HG03196 (cell line): ENCODE measurements around the gene TMC3.
"Not testable (repeated sequence)": the region's sequence is repeated elsewhere in the genome, so short reads cannot be mapped to it uniquely, and the experiment has no call there.

ENCODE experiments used
- ATAC-seq: cut with Tn5 transposase; IDR thresholded peaks from one replicate; pipeline ENCODE4 v1.9.1; 2021; ENCODE audit not compliant: unreplicated experiment

TMC3 gene

GRCh38 chr15:81347910-81348309, 26.1 kb downstream of the TMC3 start:
- no peak for ATAC-seq

- ATAC-seq, result no peak
Measured at GRCh38 chr15:81346611-81347010, 27.4 kb downstream of the TMC3 start.

GRCh38 chr15:81343371-81343770, 30.6 kb downstream of the TMC3 start:
- ATAC-seq, result no peak

- no peak for ATAC-seq
Measured at GRCh38 chr15:81341351-81341750, 32.7 kb downstream of the TMC3 start.

GRCh38 chr15:81339851-81340250, 34.2 kb downstream of the TMC3 start:
- ATAC-seq, result no peak

GRCh38 chr15:81339321-81339720, 34.7 kb downstream of the TMC3 start:
- ATAC-seq, result no peak

DNA sequence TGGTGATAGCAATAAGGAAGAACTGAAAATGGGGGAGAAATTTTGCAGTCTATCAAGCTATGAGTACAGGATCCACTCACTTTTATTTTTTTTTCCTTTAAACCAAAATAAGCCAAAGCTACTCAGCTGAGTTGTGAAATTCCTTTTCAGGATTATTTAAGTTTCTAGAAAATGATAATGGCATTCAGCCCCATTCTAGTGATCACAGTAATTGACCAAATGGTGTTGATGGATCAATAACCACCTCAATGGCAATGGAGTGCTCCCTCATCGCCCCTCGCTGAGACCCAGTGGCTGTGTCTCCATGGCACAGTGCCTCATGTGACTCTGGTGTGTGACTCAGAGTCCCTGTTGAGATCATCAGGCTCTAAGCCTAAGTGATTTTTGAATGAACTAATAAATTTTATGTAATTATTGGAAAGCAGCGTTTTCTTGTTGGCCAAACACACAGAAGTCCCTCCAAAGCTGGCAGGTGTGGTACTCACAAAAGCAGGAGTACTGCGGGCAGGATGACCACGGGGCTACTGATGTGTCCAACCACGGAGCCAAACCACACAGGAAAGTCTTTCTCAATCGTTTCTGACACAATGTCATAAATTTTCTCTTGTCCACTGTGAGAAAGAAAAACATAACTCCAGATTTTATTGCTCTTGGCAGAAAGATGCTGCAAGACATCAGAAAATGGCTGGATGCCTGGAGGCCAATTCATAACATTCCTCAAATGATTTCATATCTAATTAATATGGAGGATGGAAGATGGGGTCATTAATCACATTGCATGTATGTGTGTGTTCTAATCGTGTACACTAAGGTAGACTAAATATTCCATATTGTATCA, 35.6 kb downstream of the TMC3 start:
- no peak for ATAC-seq

GRCh38 chr15:81337713-81338157, 36.3 kb downstream of the TMC3 start:
- no peak for ATAC-seq

DNA sequence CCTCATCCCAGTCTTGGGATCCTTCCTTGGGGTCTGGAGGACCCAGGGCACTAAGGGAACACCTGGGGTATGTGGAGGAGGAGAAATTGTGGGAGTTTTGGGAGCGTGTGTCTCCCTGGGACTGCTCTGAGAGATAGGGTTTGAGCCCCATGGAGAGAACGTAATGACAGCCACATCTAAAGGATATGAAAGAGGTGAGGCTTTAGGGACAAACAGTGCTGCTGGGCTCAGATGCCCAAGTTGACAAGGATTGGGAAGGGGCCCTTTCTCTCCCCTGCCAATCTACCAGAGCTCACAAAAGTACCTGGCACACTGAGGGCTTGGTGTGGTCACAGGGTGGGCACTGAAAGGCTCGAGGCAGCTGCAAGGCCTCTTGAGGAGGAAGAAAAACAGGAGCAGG, 36.8 kb downstream of the TMC3 start:
- ATAC-seq, result no peak

- ATAC-seq, result no peak
Measured at GRCh38 chr15:81336568-81336967, 37.4 kb downstream of the TMC3 start.

DNA sequence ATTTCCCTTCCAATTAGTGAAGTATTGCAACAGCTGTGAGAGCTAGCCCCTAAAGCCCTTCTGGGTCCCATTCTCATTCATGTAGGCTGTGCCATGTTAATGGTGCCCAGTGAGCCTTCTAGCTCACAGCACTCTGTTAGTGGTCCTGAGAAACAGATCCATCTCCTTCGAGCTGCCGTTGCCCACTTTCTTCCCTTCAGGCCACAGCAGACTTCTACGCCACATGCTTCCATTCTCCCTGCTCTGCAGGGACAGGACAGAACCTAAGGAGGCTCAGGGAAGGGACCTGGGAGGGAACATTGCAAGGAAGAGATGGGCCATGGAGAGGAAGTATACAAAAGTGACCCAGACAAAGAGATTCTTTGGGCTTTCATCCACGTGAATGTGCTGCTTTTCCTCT, 38.4 kb downstream of the TMC3 start:
- no peak for ATAC-seq

GRCh38 chr15:81334768-81335435, 39.1 kb downstream of the TMC3 start:
- no peak for ATAC-seq

- ATAC-seq, result no peak
Measured at GRCh38 chr15:81333363-81333762, 40.6 kb downstream of the TMC3 start.

DNA sequence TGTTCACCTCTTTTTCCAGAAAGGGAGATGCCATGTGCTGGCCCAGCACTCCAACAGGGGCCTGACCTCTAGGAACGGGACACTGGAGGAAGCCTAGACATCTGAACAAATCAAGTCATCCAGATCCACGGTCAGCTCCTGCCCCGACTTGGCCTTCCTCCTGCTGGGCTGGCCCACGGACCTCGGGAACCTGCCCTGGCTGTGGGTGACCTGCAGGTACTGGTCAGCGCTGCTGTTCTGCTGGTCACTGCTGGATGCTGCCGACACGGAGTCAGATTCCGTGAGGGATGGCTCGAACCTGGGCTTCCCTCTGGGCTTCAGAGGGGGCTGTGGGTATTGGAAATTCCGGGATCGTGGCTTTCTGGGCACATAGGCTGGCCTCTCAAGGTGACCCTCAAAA, 41.7 kb downstream of the TMC3 start:
- ATAC-seq, result no peak

DNA sequence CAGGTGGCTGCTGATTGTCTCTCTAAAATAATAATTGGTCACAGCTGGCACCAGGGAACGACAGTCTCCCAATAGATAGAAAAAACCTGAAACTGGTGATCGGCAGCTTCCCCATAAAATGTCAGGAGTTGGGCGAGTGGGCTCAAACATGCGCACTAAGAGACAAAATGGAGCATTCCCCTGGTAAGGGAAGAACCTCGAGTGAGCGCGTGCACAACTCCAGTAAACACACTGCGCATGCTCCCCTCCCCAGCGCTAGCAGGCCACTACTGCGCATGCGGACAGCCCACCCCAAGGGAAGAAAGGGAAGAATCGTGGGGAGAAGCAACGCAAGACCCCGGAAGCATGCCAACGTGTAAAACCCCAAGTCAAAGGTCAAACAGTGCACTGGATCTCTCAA, 42.4 kb downstream of the TMC3 start:
- no peak for ATAC-seq

DNA sequence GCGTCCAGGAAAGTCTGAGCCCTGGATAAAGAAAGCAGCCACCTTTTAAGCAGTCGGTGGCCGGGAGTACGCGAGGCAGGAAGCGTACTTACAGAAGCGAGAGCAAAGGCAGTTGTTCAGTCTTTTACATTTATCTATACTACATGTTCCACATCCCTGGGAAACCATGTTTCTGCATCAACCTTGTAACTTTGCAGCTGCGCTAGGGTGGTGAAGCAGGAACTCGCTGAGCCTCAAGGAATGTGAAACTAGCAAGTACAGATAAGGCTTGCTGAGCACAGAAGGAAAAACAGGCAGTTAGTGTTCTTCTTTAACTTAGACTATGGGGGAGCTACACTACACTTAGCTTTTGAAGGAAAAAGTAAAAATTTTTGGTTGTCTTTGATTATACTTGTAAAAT, 42.9 kb downstream of the TMC3 start:
- ATAC-seq, result not testable (repeated sequence)

DNA sequence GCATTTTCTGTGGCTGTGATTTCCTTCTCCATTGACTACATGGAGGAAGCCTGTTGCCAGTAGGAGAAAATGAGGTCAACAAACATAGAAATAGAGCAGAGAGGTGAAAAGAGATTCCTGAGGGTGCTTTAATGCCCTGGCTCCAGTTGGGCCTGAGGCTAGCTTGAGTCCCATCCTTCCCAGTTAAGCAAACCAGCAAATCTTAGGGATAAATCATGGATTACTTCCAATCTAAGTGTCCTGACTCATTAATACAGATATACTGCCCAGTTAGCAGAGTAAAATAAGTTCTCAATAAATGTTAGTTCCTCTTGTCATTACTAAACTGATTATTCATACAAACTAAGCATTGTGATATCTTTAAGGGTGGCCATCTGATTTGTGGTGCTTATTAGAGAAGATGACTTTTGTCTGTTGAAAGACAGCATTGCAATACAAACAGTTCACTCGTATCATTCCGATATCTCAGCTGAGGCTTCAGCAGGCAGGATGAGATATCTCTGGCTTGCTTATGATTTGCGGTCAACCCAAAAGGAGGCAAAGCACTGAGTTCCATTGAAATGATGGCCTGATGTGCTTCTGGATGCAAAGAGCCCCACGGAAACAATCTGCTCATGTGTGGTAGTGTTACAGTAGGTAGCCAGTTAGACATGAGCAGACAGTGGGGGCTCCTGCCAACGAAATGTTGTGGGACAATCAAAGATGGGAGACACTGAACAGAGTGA, 43.5 kb downstream of the TMC3 start:
- ATAC-seq, result no peak

GRCh38 chr15:81329446-81329845, 44.6 kb downstream of the TMC3 start:
- no peak for ATAC-seq

DNA sequence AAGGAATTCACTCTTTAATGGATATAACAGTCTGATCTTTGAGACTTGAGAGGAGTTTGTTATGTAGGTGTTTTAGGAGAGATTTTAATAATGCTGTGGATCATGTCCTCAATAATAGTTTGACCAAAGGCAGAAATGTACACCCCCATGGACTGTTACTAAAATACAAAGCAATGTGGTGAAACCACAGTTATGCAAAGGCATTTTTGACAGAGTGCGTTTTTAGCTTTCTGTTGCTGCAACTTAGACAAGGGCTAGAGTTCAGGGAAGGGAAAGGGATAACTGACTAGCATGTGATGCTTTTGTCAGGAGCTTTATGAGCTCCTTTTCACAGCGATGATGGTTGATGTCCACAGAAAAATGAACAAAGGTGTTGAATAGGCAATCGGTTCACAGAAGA, 46.5 kb downstream of the TMC3 start:
- no peak for ATAC-seq

DNA sequence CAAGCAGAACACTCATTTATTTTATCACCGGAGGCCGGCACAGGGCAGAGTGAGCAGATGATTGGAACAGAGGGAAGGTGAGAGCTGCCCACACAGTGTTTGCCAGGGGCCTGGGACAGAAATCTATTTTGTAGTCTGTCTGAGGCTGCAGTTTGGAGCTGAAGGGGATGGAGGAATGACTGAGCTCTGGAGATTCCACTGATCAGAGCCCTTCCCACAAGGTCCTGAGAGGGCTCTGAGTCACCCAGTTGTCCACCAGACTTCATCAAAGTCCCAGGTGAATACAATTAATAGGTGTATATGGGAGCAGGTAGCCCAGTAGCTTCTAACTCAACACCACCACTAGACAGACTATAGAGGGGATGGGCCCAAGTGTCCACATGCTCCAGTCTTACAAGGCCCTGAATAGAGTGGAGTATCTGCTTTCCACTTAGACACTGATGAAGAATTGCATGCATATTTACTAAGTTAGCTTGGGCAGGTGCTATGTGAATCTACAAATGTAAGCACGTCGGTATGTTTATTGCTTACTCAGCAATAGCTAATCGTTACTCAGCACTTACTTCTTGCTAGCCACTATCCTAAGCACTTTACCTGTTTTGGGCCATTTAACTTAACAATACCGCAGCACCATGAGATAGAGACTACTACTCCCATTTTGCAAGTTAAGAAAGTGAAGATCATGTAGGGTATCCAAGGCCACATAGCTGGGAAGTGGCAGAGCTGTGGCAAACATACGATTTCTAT, 47.4 kb downstream of the TMC3 start:
- no peak for ATAC-seq
